ENCODE results near the gene PHAF1. TPM values are rescaled to one million over a fixed set of nuclear protein-coding genes. Genes with fewer than 3 reads are reported as not detected.

Gene PHAF1
- total RNA-seq, 1 experiment from 2014 or later = 19.2 TPM

DNA sequence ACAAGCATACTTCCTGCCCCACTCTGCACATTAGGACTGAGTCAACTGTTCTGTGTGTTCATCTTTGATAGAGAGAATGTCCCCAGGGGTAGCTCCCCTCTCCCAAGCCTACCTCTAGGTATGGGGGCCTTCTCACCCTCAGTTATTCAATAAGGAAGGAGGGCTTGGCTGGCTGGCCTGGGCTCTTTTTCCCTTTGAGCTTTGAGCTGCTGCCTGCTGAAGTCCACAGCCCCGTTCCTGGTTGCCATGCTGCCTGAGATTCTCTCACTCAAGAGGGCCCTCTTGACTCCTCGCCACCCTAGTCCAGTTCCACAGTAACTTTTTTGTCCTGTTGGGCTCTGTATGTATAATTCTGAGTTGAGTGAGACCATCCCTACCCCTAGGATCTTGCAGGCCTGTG is 36.0 kb downstream of the PHAF1 start:
- Histone ChIP-seq H3K27ac (ENCODE audit: low read depth, low read length) (no peak overlapping the region), H3K4me3 (replicated peaks in 1 of 2; ENCODE audit: low read depth in 1 of 2, low read length in 2 of 2) (no peak overlapping the region), H3K79me2 (ENCODE audit: insufficient read depth, low read length) (no peaks in the 10 kb centered on the region), H3K27me3 (ENCODE audit: insufficient read depth, low read length) (no peaks in the 10 kb centered on the region), H3K4me2 (ENCODE audit: low read length) (no peak overlapping the region), H4K20me1 (ENCODE audit: insufficient read depth) (no peaks in the 10 kb centered on the region), H3K9me2 (ENCODE audit: insufficient read depth) (no peaks in the 10 kb centered on the region), H3K36me3 (ENCODE audit: control insufficient read depth in 1 of 2, insufficient read depth in 2 of 2, low read length in 2 of 2) (peaks cover 26 to 52% of the 10 kb centered on the region in 2 experiments), H3K9ac (ENCODE audit: low read length) (no peak overlapping the region), H3K4me1 (ENCODE audit: control insufficient read depth in 1 of 2, insufficient read depth in 2 of 2, low read length in 2 of 2) (peaks cover 0 to 6% of the 10 kb centered on the region in 2 experiments; a peak in 2 of 4 replicates), H2AFZ (ENCODE audit: low read depth, low read length, poor library complexity, severe bottlenecking) (no peak overlapping the region), H3K9me3 (ENCODE audit: control insufficient read depth in 1 of 2, insufficient read depth in 1 of 2, low read depth in 1 of 2, low read length in 2 of 2) (no peaks in the 10 kb centered on the region)
- BruUV-seq (replicated peaks) = no TSS peak
- ChIA-PET CTCF (no interaction called here), RAD21 (ENCODE audit: low non-redundant PET in 1 of 2, low total read pairs in 2 of 2, uncharacterized antibody in 2 of 2, unreplicated experiment in 2 of 2) (no interaction called here), POLR2A (no interaction called here)
- no peak for TF ChIP-seq JUND (IDR thresholded peaks at IDR 0.05)
- no peak for TF ChIP-seq ZFX (IDR thresholded peaks at IDR 0.05)
- TF ChIP-seq, protein P1, sequence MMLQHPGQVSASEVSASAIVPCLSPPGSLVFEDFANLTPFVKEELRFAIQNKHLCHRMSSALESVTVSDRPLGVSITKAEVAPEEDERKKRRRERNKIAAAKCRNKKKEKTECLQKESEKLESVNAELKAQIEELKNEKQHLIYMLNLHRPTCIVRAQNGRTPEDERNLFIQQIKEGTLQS (IDR thresholded peaks at IDR 0.05) = no peak
- TF ChIP-seq EZH2 (IDR thresholded peaks at IDR 0.05) = no peak
- TF ChIP-seq, protein P2, sequence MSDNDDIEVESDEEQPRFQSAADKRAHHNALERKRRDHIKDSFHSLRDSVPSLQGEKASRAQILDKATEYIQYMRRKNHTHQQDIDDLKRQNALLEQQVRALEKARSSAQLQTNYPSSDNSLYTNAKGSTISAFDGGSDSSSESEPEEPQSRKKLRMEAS (IDR thresholded peaks at IDR 0.05) = no peak
- TF ChIP-seq CEBPB (IDR thresholded peaks at IDR 0.05; ENCODE audit: low read depth) = no peak
- TF ChIP-seq YY1 (IDR thresholded peaks at IDR 0.05; ENCODE audit: extremely low read depth, insufficient replicate concordance, low read depth, low read length) = no peak
- TF ChIP-seq ZBTB33 (IDR thresholded peaks at IDR 0.05; ENCODE audit: extremely low read depth, insufficient replicate concordance, low read length) = no peak
- TF ChIP-seq FOSL1 (IDR thresholded peaks at IDR 0.05; ENCODE audit: low read depth) = no peak
- TF ChIP-seq POLR2A (IDR thresholded peaks at IDR 0.05; ENCODE audit: borderline replicate concordance, extremely low read depth, insufficient read depth, insufficient read length) = no peak
- TF ChIP-seq ELF1 (IDR thresholded peaks at IDR 0.05; ENCODE audit: borderline replicate concordance, low read depth) = no peak
- no peak for TF ChIP-seq SP1 (IDR thresholded peaks at IDR 0.05; ENCODE audit: low read depth)
- no peak for TF ChIP-seq POLR2AphosphoS5 (IDR thresholded peaks at IDR 0.05; ENCODE audit: low read depth, low read length)
- TF ChIP-seq TCF7L2 (IDR thresholded peaks at IDR 0.05; ENCODE audit: borderline replicate concordance, extremely low read depth, insufficient read depth, insufficient read length) = no peak
- no peak for TF ChIP-seq EZH2phosphoT487 (IDR thresholded peaks at IDR 0.05; ENCODE audit: borderline replicate concordance)
- TF ChIP-seq ZNF274 (IDR thresholded peaks at IDR 0.05; ENCODE audit: low read depth, low read length) = no peak
- no peak for TF ChIP-seq CTCF (IDR thresholded peaks at IDR 0.05 in 2 of 3, conservative IDR thresholded peaks at IDR 0.05 in 1 of 3; ENCODE audit: borderline replicate concordance in 1 of 3, insufficient read depth in 1 of 3, low read depth in 2 of 3, low read length in 2 of 3)
- TF ChIP-seq RAD21 (IDR thresholded peaks at IDR 0.05; ENCODE audit: low read depth) = no peak
- TF ChIP-seq, protein P3, sequence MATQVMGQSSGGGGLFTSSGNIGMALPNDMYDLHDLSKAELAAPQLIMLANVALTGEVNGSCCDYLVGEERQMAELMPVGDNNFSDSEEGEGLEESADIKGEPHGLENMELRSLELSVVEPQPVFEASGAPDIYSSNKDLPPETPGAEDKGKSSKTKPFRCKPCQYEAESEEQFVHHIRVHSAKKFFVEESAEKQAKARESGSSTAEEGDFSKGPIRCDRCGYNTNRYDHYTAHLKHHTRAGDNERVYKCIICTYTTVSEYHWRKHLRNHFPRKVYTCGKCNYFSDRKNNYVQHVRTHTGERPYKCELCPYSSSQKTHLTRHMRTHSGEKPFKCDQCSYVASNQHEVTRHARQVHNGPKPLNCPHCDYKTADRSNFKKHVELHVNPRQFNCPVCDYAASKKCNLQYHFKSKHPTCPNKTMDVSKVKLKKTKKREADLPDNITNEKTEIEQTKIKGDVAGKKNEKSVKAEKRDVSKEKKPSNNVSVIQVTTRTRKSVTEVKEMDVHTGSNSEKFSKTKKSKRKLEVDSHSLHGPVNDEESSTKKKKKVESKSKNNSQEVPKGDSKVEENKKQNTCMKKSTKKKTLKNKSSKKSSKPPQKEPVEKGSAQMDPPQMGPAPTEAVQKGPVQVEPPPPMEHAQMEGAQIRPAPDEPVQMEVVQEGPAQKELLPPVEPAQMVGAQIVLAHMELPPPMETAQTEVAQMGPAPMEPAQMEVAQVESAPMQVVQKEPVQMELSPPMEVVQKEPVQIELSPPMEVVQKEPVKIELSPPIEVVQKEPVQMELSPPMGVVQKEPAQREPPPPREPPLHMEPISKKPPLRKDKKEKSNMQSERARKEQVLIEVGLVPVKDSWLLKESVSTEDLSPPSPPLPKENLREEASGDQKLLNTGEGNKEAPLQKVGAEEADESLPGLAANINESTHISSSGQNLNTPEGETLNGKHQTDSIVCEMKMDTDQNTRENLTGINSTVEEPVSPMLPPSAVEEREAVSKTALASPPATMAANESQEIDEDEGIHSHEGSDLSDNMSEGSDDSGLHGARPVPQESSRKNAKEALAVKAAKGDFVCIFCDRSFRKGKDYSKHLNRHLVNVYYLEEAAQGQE (IDR thresholded peaks at IDR 0.05; ENCODE audit: low read depth) = no peak
- TF ChIP-seq EGR1 (IDR thresholded peaks at IDR 0.05; ENCODE audit: low read depth) = no peak
- intact Hi-C loops (cut with micrococcal nuclease) = no loop called here
- no peak for DNase-seq (ENCODE audit: low read depth, low spot score)
- no peak for ATAC-seq
